C4-2B (cell line): ENCODE data around the gene PKM.

ENCODE experiments used
- CTCF ChIP-seq: fragments of 450-650 bp; conservative IDR thresholded peaks from 2 replicates; pipeline ENCODE4 v1.5.1; 2017; ENCODE audit warnings: mild to moderate bottlenecking
- ZFX ChIP-seq: fragments of 450-650 bp; IDR thresholded peaks from 2 replicates; pipeline ENCODE4 v1.6.1; 2017

DNA sequence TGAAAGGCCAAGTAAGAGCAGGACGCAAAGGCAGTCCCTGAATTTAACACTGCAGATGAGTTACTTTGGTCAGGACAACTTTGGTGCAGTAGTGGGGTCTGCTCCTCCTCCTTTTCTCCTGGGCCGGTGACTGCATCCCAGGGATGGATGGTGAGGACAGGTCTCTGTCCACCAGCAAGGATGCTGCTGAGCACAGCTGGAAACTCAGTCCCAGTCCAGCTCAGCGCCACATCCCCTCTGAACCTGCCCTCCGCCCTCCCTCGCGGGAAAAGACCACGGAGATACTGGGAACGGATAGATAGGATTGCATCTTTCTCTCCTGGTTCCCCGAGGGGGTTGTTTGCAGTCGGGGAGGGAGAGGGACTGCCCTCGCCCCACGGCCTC lies 47.2 kb downstream of the PKM start:
- TF ChIP-seq CTCF (no peak), ZFX (no peak)
